GM19468 (cell line): ENCODE results near the gene VAMP2.

Experiments used
- ATAC-seq: cut with Tn5 transposase; IDR thresholded peaks from one replicate; pipeline ENCODE4 v1.9.1; 2021; ENCODE audit warnings: mild to moderate bottlenecking, moderate library complexity, moderate number of reproducible peaks; ENCODE audit not compliant: unreplicated experiment; ENCODE audit errors: extremely low read depth

Gene VAMP2

GRCh38 chr17:8158267-8159031 lies 4.3 kb downstream of the VAMP2 start:
- ATAC-seq = no peak

DNA sequence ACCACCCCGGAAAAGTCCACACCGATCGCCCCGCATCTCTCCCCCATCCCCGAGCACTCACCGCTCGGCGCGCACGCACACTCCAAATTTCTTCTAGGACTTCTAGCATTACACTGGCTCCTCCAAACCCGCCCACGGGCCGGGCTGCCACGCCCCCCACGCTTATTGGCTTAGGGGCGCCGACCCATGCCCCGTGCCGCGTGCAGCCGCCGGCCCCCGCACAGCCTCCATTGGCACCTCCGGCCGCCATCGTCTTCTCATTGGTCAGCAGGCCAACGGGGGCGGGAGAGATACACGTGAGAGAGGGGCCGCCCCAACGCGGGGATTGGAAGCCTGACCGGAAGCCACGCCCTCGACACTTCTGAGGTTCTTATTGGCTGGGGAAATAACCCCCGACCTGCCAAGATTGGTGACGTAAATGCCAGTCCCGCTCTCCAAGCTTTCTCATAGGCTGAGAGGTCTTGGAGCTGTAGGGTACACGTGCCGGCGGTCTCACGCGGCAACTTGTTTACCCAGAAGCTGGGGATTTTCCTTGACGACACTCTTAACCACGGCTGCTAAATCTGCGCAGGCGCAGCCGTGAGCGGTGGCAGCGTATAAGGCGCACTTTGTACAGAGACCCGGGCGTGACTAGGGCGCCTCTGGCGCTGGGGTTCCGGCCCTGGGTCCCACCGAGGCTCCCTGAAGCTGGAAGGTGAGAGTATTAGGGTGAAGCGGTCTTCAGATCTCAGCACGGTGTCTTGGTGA lies 6.3 kb downstream of the VAMP2 start:
- peak; percentile 63 for ATAC-seq

GRCh38 chr17:8155996-8156245 lies 6.8 kb downstream of the VAMP2 start:
- ATAC-seq = no peak

- no peak for ATAC-seq
Measured at GRCh38 chr17:8155231-8155995, 7.3 kb downstream of the VAMP2 start.

GRCh38 chr17:8154608-8155155 lies 8.1 kb downstream of the VAMP2 start:
- no peak for ATAC-seq

GRCh38 chr17:8153957-8154607 lies 8.7 kb downstream of the VAMP2 start:
- ATAC-seq = no peak

DNA sequence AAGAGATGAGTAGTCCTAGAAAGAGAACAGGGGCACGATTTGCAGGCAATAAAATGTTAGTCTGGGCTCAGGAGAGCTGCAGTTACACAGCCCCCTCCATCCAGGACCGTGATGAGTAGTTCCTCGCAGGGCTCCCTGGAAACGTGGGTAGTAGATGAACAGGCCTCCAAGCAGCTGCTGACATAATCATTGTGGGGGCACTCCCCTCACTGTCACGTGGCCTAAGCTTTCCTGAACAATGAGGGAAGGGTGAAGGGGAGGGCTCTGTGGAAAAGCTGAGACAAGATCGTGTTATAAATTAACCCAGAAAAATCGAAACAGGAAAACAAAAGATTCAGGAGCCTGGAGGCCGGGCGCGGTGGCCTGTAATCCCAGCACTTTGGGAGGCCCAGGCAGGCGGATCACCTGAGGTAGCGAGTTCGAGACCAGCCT lies 9.2 kb downstream of the VAMP2 start:
- ATAC-seq = no peak

DNA sequence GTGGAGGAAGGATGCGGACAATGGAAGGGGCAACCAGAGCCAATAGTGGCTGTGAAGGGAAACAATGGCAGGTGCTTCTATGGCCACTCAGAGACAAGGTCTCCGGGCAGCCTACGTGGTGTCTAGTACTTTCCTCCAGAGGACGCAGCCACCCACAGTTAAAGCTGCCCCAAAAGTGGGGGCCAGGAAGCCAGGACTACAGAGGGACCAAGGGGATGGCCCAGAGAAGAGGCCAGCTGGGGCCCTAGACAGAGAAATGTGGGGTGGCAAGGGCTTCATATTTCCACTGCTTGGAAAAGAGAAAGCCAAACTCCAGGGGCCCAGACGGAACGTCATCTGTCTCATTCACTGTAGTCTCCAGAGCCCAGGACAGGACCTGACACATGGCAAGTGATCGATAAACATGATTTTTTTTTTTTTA lies 9.7 kb downstream of the VAMP2 start:
- ATAC-seq = no peak

GRCh38 chr17:8152112-8152775 lies 10.5 kb downstream of the VAMP2 start, which contains the start of gene PER1:
Gene PER1, minus strand, starts transcription at chr17:8152404. Its CDS starts 1,698 bp downstream, at chr17:8150706.
- no peak for ATAC-seq

GRCh38 chr17:8151641-8152111 lies 11.1 kb downstream of the VAMP2 start:
- ATAC-seq = no peak

- ATAC-seq = peak; percentile 42
Measured at GRCh38 chr17:8151120-8151640, 11.6 kb downstream of the VAMP2 start.

DNA sequence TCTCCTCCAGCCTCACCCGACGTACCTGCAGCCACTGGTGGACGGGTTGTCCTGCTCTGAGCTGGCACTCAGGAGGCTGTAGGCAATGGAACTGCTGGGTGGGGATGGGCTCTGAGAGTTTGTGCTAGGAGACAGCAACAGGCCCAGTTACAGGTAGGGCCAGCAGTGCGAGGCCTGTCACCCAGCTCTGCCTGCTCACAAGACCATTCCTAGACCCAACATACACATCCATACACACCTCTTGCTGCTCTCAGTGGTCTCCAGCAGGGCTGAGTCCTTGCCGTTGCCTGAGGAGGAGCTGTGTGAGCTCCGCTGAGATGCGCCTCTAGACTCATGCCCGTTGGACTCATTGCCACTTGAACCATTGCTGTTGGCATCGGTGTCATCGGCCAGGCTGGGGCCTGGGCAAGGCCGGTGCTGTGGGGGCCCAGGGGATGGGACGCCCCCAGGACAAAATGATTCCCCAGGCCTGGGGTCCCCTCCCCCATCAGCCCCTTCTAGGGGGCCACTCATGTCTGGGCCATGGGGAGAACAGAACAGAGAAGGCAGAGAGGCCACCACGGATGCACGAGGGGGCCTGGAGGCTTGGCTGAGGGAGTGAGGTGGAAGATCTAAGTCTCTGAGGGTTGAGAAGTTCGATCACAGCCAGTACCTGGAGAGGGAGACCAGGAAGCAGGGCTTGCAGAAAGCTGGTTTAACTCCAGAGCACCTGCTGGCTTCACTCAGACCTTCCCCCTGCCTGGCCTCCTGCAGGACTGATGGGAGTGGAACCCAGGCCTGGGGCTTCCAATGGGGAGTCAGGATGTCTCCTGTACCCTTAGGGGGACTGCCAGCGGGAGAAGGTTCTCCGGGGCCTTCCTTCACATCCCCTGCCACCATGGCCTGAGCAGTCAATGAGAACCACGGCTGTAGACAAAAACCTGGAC lies 12.3 kb downstream of the VAMP2 start:
- no peak for ATAC-seq

DNA sequence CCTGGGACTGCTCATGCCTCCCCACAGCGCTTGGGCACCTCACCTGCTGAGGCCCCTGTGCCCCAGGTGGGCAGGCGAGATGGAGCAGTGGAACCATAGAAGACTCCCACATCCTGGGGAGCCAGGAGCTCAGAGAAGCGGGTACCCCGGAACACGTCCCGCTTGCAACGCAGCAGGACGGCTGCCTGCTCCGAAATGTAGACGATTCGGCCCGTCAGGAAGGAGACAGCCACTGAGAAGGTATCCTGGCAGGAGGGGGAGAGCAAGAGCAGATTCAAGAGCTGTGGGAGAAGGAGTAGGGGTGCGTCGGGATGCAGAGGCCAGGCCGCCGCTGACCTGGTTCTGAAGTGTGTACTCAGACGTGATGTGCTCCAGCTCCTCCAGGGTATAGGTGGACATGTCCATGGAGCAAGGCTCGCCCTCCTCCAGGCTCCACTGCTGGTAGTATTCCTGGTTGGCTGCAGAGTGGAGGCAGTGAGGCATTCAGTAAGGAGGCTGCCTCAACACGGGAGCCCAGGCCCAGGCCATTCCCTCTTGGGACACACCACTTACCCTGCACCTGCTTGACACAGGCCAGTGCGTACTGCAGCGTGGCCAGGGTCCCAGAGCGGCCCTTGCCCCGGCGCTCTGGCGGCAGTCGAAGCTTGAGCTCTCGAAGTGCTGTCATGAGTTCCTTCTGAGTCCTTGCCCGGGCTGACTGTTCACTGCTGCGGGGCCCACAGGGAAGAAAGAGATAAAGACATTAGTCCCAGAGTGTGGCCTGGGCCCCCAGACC lies 13.1 kb downstream of the VAMP2 start:
- no peak for ATAC-seq

GRCh38 chr17:8148560-8148959 lies 14.2 kb downstream of the VAMP2 start:
- ATAC-seq = no peak

DNA sequence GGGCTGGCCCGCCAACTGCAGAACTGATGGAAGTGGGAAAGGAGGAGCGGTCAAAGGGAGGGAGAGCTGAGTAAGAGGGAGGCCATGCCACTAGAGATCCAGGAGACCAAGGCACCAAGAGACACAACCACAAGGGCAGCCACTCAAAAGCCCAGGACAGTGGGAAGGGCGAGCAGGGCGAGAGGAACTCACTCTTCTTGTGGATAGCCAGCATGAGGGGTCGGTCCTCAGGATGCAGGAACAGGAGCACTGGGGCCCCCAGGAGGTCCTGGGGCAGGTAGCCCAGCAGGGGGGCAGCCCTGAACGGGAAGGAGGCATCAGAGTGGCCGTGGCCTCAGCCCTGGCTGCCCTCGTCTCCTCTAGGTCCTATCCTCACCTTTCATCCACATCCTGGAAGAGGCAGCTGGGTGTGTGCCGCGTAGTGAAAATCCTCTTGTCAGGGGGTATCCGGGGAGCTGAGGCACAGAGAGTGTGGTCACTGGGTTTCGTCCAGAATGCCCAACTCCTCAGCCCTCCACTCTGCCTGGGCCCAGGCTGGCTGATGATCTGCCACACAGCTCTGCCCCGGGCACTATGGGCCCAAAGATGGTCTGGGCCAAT lies 14.8 kb downstream of the VAMP2 start:
- no peak for ATAC-seq

GRCh38 chr17:8147141-8147804 lies 15.5 kb downstream of the VAMP2 start:
- no peak for ATAC-seq
